GM12891 (cell line): ENCODE data around the gene SNRNP25.

Experiments used
- POLR2A ChIP-seq: IDR thresholded peaks from 2 replicates; pipeline ENCODE4 v1.6.1; 2011; ENCODE audit warnings: low read depth, low read length, control low read depth
- POLR2AphosphoS5 ChIP-seq: IDR thresholded peaks from 2 replicates; pipeline ENCODE4 v1.6.1; 2011; ENCODE audit warnings: low read depth, low read length, control low read depth
- TAF1 ChIP-seq: IDR thresholded peaks from 2 replicates; pipeline ENCODE4 v1.6.1; 2011; ENCODE audit warnings: low read depth, low read length, control low read depth

- TF ChIP-seq TAF1 (no peak), POLR2A (no peak), POLR2AphosphoS5 (no peak)
Measured at GRCh38 chr16:100989-101388, 47.4 kb downstream of the SNRNP25 start.
